ENCODE measurements around the gene CTU1.

CTU1 gene

GRCh38 chr19:51108066-51108804, at the start of gene CTU1:
CTU1 (minus strand) TSS chr19:51108409; CDS start chr19:51104569, 3,840 bp downstream.
- no peak for TF ChIP-seq CTCF (IDR thresholded peaks at IDR 0.05)

GRCh38 chr19:51157265-51157664, 49.1 kb upstream of the CTU1 start:
- no peak for TF ChIP-seq CTCF (IDR thresholded peaks at IDR 0.05)

- TF ChIP-seq CTCF (IDR thresholded peaks at IDR 0.05): no peak
Observed at GRCh38 chr19:51156710-51157109, 48.5 kb upstream of the CTU1 start.

GRCh38 chr19:51150627-51151026, 42.4 kb upstream of the CTU1 start:
- TF ChIP-seq CTCF (IDR thresholded peaks at IDR 0.05): no peak

- TF ChIP-seq CTCF (IDR thresholded peaks at IDR 0.05): no peak
Observed at GRCh38 chr19:51148580-51148979, 40.4 kb upstream of the CTU1 start.

GRCh38 chr19:51147663-51148062, 39.5 kb upstream of the CTU1 start:
- no peak for TF ChIP-seq CTCF (IDR thresholded peaks at IDR 0.05)

GRCh38 chr19:51146751-51147150, 38.5 kb upstream of the CTU1 start:
- TF ChIP-seq CTCF (IDR thresholded peaks at IDR 0.05): no peak

All from LNCAP (cell line).